GM12872 (cell line): ENCODE data around the gene PRKCQ.

Experiments used
- TF ChIP-seq, protein P1 (sequence below): IDR thresholded peaks from 3 replicates; pipeline ENCODE4 v1.5.1; 2011; ENCODE audit warnings: low read depth, mild to moderate bottlenecking, low read length, moderate library complexity; ENCODE audit not compliant: insufficient read depth

The PRKCQ gene

DNA sequence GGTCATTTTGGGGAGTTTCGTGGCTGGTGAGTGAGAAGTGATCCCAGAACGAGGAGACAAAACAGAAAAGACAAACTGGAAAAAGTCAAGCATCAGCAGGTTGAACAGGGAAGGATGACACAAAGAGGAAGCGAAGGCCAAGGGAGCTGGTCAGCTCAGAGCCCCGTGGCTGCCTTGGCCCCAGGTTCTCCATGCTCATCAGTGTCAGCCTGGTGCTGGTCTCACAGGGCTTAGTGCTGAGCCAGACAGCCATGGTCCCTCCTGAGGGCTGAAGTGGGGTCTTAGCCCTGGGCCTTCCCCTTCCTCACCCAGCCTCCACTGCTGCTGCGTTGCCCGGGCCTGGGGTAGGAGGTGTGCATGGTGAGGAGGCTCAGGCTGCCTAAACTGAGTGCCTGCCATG is 193.7 kb downstream of the PRKCQ start:
- TF ChIP-seq, protein P1, sequence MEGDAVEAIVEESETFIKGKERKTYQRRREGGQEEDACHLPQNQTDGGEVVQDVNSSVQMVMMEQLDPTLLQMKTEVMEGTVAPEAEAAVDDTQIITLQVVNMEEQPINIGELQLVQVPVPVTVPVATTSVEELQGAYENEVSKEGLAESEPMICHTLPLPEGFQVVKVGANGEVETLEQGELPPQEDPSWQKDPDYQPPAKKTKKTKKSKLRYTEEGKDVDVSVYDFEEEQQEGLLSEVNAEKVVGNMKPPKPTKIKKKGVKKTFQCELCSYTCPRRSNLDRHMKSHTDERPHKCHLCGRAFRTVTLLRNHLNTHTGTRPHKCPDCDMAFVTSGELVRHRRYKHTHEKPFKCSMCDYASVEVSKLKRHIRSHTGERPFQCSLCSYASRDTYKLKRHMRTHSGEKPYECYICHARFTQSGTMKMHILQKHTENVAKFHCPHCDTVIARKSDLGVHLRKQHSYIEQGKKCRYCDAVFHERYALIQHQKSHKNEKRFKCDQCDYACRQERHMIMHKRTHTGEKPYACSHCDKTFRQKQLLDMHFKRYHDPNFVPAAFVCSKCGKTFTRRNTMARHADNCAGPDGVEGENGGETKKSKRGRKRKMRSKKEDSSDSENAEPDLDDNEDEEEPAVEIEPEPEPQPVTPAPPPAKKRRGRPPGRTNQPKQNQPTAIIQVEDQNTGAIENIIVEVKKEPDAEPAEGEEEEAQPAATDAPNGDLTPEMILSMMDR = no peak

DNA sequence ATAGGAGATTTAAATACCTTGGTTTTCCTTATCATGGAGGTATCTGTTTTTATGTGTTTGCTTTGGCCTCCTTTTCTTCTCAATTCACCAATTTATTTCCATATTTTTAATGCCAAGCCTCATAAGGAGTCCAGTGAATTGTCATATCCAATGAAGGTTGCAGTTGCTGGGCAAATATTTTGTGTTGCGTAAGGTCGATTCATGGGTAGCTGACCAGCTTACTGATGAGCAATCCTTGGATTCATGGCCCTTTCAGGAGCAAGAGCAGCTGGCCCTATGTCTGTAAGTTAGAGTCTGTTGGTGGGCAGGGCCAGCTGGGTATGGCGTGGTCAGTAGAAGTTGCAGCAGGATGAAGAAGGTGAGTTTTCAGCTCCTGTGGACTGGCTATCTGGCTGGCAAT is 194.4 kb downstream of the PRKCQ start:
- TF ChIP-seq, protein P1 = no peak

DNA sequence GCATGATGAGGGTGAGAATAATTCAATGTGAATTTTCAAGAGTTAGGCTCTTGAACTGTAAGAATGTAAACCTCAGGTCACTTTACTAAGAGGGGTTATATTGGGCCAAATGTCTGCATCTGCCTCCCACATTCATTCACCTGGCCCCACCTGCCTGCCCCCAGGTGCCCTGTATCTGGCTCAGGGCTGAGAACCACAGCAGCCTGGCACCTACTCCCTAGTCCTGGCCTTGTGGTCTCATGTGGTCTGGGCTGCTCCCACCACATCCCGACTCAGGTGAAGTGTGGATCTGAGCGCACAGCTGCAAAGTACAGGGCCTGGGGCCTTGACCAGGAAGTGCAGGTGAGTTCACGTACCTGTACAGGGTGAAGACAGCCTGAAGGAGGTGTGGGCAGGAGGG is 195.2 kb downstream of the PRKCQ start:
- TF ChIP-seq, protein P1 = no peak

DNA sequence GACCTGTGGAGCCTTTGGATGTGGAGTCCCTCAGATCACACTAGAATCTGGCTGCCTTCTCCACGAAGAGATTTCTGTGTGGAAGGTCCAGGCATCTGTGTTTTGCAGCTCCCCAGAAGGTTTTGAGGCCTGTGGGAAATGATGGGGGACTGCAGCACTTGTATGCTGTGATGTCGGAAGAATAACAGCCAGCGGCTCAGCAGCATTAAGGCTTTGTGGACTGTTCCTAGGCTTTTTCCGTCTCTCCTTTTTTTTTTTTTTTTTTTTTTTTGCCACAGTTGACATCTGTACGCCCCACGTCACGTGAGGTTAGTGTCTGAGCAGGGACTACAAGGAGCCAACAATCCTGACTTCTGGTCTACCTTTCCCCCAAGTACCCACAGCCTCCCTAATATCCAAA is 196.0 kb downstream of the PRKCQ start:
- TF ChIP-seq, protein P1 = no peak

DNA sequence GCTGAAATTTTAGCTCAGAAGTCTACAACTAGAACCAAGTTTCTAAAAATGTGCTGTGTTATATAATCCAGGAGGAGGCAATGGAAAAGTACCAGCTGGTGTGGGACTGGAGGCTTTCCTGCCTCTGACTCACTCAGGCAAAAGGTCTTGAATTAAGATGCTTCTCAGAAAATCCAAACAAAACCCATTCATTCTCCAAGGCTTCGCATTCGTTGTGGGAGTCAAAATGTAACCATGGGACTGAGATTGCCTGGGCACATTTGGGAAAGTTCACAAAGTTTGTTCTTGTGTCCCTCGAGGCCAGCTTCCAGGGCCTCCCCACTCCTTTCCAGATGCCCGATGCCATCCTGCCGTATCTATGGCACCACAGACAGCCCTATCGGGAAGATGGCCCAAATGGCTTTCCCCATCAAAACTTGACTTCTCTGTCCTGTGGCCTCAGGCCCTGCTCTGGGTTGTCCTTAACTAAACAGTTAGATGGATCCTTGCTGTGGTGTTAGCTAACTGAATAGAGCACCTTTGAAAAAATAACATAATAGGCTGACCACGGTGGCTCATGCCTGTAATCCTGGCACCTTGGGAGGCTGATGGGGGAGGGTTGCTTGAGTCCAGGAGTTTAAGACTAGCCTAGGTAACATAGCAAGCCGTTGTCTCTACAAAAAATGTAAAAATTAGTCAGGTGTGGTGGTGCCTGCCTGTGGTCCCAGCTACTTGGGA is 196.8 kb downstream of the PRKCQ start:
- TF ChIP-seq, protein P1 = no peak

DNA sequence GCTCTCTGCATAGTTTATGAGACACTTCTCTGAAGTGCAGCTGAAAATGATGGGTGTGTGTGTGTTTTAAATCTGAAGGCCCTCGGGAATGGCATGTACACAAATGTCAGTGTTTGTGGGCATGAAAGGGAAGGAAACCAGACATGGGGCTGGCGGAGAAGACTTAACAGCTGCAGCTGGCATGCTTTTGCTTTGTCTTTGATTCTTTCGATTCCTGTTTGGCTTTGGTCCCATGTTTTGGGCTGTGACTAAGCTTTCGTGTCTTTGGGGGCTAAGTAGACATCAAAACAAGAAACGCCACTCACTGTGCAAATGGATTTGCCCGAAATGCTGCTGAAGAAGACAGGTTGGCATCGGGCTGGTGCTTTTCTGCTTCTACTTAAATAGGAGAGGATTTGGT is 198.0 kb downstream of the PRKCQ start:
- TF ChIP-seq, protein P1 = no peak

DNA sequence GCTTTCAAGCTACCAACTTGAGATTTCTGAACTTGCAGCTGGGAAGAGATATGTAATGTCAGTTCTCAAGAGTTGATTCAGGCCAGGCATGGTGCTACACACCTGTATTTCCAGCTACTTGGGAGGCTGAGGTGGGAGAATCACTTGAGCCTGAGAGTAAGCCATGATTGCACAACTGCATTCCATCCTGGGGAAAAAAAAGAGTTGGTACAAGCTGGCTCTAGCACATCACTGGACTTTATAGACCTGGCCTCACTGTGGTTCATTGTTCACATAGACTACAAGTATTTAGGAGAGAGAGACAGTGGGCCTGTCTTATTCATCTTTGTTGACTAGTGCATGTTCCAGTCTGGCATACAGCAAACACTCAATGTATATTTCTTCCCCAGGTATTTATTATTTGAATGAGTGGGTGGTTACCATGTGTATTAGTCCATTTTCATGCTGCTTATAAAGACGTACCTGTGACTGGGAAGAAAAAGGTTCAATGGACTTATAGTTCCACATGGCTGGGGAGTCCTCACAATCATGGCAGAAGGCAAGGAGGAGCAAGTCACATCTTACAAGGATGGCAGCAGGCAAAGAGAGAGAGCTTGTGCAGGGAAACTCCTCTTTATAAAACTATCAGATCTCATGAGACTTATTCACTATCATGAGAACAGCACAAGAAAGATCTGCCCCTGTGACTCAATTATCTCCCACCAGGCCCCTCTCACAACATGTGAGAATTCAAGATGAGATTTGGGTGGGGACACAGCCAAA is 200.9 kb downstream of the PRKCQ start:
- TF ChIP-seq, protein P1 = no peak
